ENCODE measurements around the gene IL34. TPM values are rescaled to one million over a fixed set of nuclear protein-coding genes. Genes with fewer than 3 reads are reported as not detected.
A peak's percentile ranks its signal among the peaks of the same experiment; 100 is the strongest.

IL34 gene
- total RNA-seq, 1 experiment from 2014 or later = 4.4 TPM

DNA sequence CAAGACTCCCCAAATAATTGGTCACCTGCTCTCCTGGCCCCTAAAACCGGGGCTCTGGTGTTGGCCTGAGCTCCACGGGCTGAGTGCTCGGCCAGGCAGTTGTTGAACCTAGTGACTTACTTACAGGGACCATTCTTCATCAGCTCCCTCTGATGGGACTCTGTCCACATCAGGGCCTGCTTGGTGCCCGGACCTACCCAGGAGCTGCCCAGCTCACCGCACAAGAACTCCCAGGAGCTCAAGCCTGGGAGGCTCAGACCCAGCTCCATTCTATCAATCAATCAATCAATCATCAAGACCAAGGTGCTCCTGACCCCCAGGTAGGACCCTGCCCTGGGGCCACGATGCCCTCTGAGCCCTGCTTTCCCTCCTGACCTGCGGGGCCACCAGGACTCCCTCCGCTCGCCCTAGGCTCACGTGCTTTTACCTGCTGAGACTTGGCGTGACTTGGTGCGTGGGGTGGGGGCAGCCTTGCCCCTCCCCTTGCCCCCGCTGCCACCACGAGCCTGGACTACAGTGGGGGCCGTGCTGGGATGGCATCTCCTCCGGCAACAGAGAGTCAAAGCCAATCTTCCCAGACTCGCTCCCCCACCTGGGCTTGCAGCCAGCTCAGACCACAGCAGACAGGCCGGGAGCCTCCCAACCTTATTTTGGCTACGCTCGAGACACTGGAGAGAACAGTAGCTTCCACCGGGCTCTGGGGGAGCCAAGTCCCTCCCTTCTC lies 15.7 kb downstream of the IL34 start:
- no peak overlapping the region for H3K4ac ChIP-seq (ENCODE audit: low read depth, low read length)
- H2BK12ac ChIP-seq (ENCODE audit: insufficient read length, low read depth, low read length) = no peak overlapping the region
- no CpG with 5 or more reads among the region's 21 CpGs for WGBS (ENCODE audit: extremely low coverage, insufficient read length, low lambda C conversion rate)

More for the DNA sequence above, 15.7 kb downstream of the IL34 start:
- no peak overlapping the region; the same call in 1 of the 2 replicates for H3K14ac ChIP-seq (ENCODE audit: insufficient read depth, low read length)
- H3K27me3 ChIP-seq (ENCODE audit: insufficient read depth, low read length) = no peaks in the 10 kb centered on the region
- no peak overlapping the region for H3K27ac ChIP-seq (ENCODE audit: insufficient read length, low read depth, low read length)
- no peak overlapping the region for H3K4me2 ChIP-seq (ENCODE audit: insufficient read depth, insufficient read length, low read length)
- no peak overlapping the region for H3K9ac ChIP-seq (ENCODE audit: extremely low read depth, insufficient read length, low read length)
- no peak for DNase-seq
- Mint-ChIP-seq H3K27ac (peak overlapping the region in 2 of 3 experiments; percentile 25 to 31; a peak in 3 of 7 replicates), H3K36me3 (ENCODE audit: insufficient read depth in 1 of 3, low read depth in 3 of 3) (peaks cover 14 to 27% (median 20%) of the 10 kb centered on the region in 3 experiments; a peak in 6 of 7 replicates), H3K4me1 (peaks cover 5 to 16% of the 10 kb centered on the region in 2 experiments), H3K27me3 (ENCODE audit: low read depth) (no peaks in the 10 kb centered on the region; the same call in 1 of the 2 replicates), H3K4me3 (peak overlapping the region in 1 of 2 experiments; percentile 53; a peak in 1 of 5 replicates), H3K9me3 (no peaks in the 10 kb centered on the region; a peak in 1 of 5 replicates)
- H3K9me3 ChIP-seq (ENCODE audit: control insufficient read depth, low read depth, low read length) = no peaks in the 10 kb centered on the region
- H4K91ac ChIP-seq (ENCODE audit: insufficient read length, low read depth, low read length) = no peak overlapping the region
- H4K20me1 ChIP-seq (ENCODE audit: control insufficient read depth, insufficient read depth, insufficient read length) = no peaks in the 10 kb centered on the region
- H2BK5ac ChIP-seq (ENCODE audit: insufficient read length, low read length) = no peak overlapping the region
- H3K23ac ChIP-seq (ENCODE audit: insufficient read length, low read depth, low read length) = no peak overlapping the region
- no peaks in the 10 kb centered on the region for H3K79me1 ChIP-seq (ENCODE audit: insufficient read depth, low read depth, low read length, poor library complexity, severe bottlenecking)
- no peak overlapping the region for H2AK5ac ChIP-seq (ENCODE audit: insufficient read length, low read length)
- no peak overlapping the region for H2AFZ ChIP-seq (ENCODE audit: low read length)
- H4K8ac ChIP-seq (replicated peaks; ENCODE audit: insufficient read length, low read depth, low read length) = no peak overlapping the region
- H3K23me2 ChIP-seq (ENCODE audit: insufficient read length, low read depth, low read length, poor library complexity, severe bottlenecking) = no peaks in the 10 kb centered on the region
- H3K56ac ChIP-seq (ENCODE audit: insufficient read length, low read depth, low read length) = no peak overlapping the region
- TF ChIP-seq, protein P1, sequence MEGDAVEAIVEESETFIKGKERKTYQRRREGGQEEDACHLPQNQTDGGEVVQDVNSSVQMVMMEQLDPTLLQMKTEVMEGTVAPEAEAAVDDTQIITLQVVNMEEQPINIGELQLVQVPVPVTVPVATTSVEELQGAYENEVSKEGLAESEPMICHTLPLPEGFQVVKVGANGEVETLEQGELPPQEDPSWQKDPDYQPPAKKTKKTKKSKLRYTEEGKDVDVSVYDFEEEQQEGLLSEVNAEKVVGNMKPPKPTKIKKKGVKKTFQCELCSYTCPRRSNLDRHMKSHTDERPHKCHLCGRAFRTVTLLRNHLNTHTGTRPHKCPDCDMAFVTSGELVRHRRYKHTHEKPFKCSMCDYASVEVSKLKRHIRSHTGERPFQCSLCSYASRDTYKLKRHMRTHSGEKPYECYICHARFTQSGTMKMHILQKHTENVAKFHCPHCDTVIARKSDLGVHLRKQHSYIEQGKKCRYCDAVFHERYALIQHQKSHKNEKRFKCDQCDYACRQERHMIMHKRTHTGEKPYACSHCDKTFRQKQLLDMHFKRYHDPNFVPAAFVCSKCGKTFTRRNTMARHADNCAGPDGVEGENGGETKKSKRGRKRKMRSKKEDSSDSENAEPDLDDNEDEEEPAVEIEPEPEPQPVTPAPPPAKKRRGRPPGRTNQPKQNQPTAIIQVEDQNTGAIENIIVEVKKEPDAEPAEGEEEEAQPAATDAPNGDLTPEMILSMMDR (conservative IDR thresholded peaks at IDR 0.05) = no peak
- H2BK20ac ChIP-seq (ENCODE audit: low read depth, low read length, poor library complexity, severe bottlenecking) = no peak overlapping the region
- H3K4me1 ChIP-seq (ENCODE audit: insufficient read depth, low read length) = peaks cover 3% of the 10 kb centered on the region; the same call in 1 of the 2 replicates
- H3T11ph ChIP-seq (ENCODE audit: low read length) = no peak overlapping the region
- H3K79me2 ChIP-seq (ENCODE audit: insufficient read depth, low read length) = no peaks in the 10 kb centered on the region
- H2BK120ac ChIP-seq (ENCODE audit: low read depth, low read length, poor library complexity, severe bottlenecking) = no peak overlapping the region
- H2BK15ac ChIP-seq (ENCODE audit: low read depth, low read length) = no peak overlapping the region
- no peak overlapping the region for H4K5ac ChIP-seq (ENCODE audit: insufficient read length, low read depth, low read length)
- no peak overlapping the region for H3K18ac ChIP-seq (ENCODE audit: insufficient read length, low read depth, low read length)

Data from H9 (cell line).